ENCODE results near the gene PUS1. TPM values are rescaled to one million over a fixed set of nuclear protein-coding genes. Genes with fewer than 3 reads are reported as not detected.

PUS1 gene
- total and polyA plus RNA-seq, 10 of the 15 experiments (the other 5 are each of a cell fraction or from before 2014, with no cell fraction given) = 1.3 to 74.2 (median 25.4) TPM

DNA sequence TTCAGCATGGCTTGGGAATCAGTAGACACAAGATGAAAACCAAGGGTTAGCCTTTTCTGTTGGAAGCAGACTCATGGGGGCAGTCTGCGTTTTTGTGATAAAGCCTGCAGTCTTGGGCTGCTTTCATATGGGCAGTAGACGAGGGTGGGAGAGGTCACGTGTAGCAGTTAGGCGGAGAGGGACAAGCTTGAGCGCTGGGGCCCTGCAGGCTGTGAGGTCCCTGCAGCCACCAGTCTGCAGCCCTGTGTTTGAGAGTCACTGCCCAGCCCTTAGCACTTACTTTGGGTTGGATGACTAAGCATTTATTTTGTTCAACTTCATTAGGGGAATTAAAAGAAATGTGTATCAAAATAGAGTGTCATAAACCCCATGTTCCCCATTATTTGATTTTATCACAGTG lies 57.8 kb downstream of the PUS1 start:
- Histone ChIP-seq H3K9me3 (replicated peaks; ENCODE audit: control insufficient read depth, insufficient read depth, low read length) (no peaks in the 10 kb centered on the region), H4K20me1 (ENCODE audit: control insufficient read depth, insufficient read depth) (no peaks in the 10 kb centered on the region), H3K27me3 (replicated peaks in 1 of 2; ENCODE audit: control insufficient read depth in 2 of 2, insufficient read depth in 2 of 2, low read length in 1 of 2) (no peaks in the 10 kb centered on the region), H3K4me1 (ENCODE audit: control insufficient read depth, insufficient read depth, low read length) (no peaks in the 10 kb centered on the region), H3K9ac (ENCODE audit: control insufficient read depth, insufficient read depth, low read length) (no peak overlapping the region), H3K79me2 (ENCODE audit: control insufficient read depth, insufficient read depth, low read length) (no peaks in the 10 kb centered on the region), H2AFZ (ENCODE audit: control insufficient read depth, low read depth, low read length) (no peak overlapping the region), H3K36me3 (ENCODE audit: control insufficient read depth in 2 of 2, insufficient read depth in 2 of 2, low read length in 1 of 2) (peaks cover 21 to 31% of the 10 kb centered on the region in 2 experiments), H3K27ac (ENCODE audit: control insufficient read depth, insufficient read depth) (no peak overlapping the region), H3K4me3 (no peak overlapping the region), H3K4me2 (ENCODE audit: control insufficient read depth, insufficient read depth) (no peak overlapping the region)
- in situ Hi-C loops (cut with MboI) = no loop called here
- ATAC-seq = no peak
- no TSS peak for BruUV-seq (replicated peaks)
- no peak for FAIRE-seq
- TF ChIP-seq NFYA (IDR thresholded peaks at IDR 0.05; ENCODE audit: borderline replicate concordance, low read depth, low read length) (no peak), CHD4 (IDR thresholded peaks at IDR 0.05) (no peak), NR2C1 (IDR thresholded peaks at IDR 0.05) (no peak)
- TF ChIP-seq, protein P1, sequence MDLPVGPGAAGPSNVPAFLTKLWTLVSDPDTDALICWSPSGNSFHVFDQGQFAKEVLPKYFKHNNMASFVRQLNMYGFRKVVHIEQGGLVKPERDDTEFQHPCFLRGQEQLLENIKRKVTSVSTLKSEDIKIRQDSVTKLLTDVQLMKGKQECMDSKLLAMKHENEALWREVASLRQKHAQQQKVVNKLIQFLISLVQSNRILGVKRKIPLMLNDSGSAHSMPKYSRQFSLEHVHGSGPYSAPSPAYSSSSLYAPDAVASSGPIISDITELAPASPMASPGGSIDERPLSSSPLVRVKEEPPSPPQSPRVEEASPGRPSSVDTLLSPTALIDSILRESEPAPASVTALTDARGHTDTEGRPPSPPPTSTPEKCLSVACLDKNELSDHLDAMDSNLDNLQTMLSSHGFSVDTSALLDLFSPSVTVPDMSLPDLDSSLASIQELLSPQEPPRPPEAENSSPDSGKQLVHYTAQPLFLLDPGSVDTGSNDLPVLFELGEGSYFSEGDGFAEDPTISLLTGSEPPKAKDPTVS (IDR thresholded peaks at IDR 0.05; ENCODE audit: low read depth, low read length) = no peak
- TF ChIP-seq, protein P2, sequence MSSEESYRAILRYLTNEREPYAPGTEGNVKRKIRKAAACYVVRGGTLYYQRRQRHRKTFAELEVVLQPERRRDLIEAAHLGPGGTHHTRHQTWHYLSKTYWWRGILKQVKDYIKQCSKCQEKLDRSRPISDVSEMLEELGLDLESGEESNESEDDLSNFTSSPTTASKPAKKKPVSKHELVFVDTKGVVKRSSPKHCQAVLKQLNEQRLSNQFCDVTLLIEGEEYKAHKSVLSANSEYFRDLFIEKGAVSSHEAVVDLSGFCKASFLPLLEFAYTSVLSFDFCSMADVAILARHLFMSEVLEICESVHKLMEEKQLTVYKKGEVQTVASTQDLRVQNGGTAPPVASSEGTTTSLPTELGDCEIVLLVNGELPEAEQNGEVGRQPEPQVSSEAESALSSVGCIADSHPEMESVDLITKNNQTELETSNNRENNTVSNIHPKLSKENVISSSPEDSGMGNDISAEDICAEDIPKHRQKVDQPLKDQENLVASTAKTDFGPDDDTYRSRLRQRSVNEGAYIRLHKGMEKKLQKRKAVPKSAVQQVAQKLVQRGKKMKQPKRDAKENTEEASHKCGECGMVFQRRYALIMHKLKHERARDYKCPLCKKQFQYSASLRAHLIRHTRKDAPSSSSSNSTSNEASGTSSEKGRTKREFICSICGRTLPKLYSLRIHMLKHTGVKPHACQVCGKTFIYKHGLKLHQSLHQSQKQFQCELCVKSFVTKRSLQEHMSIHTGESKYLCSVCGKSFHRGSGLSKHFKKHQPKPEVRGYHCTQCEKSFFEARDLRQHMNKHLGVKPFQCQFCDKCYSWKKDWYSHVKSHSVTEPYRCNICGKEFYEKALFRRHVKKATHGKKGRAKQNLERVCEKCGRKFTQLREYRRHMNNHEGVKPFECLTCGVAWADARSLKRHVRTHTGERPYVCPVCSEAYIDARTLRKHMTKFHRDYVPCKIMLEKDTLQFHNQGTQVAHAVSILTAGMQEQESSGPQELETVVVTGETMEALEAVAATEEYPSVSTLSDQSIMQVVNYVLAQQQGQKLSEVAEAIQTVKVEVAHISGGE (CRISPR knock-in tag; IDR thresholded peaks at IDR 0.05) = no peak
- DNase-seq (ENCODE audit: low read depth, low spot score) = no peak
- intact Hi-C loops (cut with micrococcal nuclease; ENCODE audit: unreplicated experiment) = no loop called here
- WGBS (ENCODE audit: insufficient coverage, insufficient replicate concordance, low lambda C conversion rate, missing lambda C conversion rate) = 90% methylated on average over 5 of the region's 5 CpGs
- SMC1A ChIA-PET (ENCODE audit: uncharacterized antibody, unreplicated experiment) = no interaction called here
- RAD21 ChIA-PET (ENCODE audit: unreplicated experiment) = no interaction called here
- CTCF ChIA-PET = no interaction called here
- POLR2A ChIA-PET = no interaction called here

All from GM12878 (cell line).